Measurements from ENCODE around the gene SREBF1.

SREBF1 gene

DNA sequence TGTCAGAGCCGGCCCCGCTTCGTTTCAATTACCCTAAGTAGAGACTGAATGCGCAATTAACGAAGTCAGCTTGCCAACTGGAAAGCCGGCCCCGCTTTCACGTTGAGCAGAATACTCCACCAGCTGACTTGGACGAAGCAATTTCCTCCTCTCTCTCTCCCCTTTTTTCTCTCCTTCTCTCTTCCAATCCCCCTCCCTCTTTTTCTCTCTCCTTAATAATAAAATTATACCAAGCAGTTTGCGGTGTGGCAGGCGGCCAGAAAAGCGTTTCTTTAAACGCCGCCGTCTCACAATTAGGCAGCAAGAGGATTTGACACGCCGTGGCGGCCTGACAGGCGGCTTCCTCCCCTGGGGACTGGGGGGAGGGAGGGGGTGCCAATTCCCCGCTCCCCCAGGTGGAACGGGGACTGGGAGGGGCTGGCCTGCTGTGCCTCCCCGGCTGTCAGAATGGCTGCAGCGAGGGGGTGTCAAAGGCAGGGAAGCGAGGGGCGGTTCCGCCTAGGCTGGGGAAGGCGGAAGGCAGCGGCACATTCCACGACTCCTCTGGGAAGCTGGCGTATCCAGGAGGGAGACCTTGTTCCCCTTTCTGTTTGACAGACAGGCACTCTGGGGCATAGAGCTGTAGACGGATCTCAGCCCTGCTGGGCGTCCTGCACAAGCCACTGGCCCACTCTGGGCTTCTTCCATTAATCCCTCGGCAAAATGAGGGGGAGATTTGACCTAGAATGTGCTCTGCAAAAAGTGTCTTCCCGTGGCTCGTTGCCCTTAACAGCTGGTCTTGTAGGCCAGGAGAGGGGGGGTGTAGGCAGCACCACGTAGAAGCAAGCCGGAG is 52.7 kb downstream of the SREBF1 start:
- Histone ChIP-seq H4K20me1 (ENCODE audit: insufficient read depth, low read length, poor library complexity, severe bottlenecking) (peaks cover 65% of the 10 kb centered on the region), H3K27me3 (ENCODE audit: insufficient read depth, low read length, poor library complexity, severe bottlenecking) (no peaks in the 10 kb centered on the region), H3F3A (ENCODE audit: low read depth) (no peaks in the 10 kb centered on the region), H2AFZ (ENCODE audit: low read length) (no peak overlapping the region), H3K79me2 (ENCODE audit: insufficient read depth, low read length) (peaks cover 81% of the 10 kb centered on the region), H3K9ac (ENCODE audit: low read depth, low read length, poor library complexity, severe bottlenecking) (peak overlapping the region; percentile 80), H3K36me3 (ENCODE audit: insufficient read depth, low read length) (peaks cover under 1% of the 10 kb centered on the region; the same call in 1 of the 2 replicates), H3K4me1 (ENCODE audit: insufficient read depth, low read length, poor library complexity, severe bottlenecking) (peaks cover 40% of the 10 kb centered on the region), H3K9me2 (replicated peaks; ENCODE audit: low read depth, low read length) (no peaks in the 10 kb centered on the region), H3K9me3 (ENCODE audit: insufficient read depth, low read depth, low read length) (no peaks in the 10 kb centered on the region), H3K4me2 (ENCODE audit: low read depth, low read length, poor library complexity, severe bottlenecking) (peak overlapping the region; percentile 75), H3K4me3 (ENCODE audit: low read length, poor library complexity, severe bottlenecking) (peak overlapping the region; percentile 80)
- TF ChIP-seq, protein P1, sequence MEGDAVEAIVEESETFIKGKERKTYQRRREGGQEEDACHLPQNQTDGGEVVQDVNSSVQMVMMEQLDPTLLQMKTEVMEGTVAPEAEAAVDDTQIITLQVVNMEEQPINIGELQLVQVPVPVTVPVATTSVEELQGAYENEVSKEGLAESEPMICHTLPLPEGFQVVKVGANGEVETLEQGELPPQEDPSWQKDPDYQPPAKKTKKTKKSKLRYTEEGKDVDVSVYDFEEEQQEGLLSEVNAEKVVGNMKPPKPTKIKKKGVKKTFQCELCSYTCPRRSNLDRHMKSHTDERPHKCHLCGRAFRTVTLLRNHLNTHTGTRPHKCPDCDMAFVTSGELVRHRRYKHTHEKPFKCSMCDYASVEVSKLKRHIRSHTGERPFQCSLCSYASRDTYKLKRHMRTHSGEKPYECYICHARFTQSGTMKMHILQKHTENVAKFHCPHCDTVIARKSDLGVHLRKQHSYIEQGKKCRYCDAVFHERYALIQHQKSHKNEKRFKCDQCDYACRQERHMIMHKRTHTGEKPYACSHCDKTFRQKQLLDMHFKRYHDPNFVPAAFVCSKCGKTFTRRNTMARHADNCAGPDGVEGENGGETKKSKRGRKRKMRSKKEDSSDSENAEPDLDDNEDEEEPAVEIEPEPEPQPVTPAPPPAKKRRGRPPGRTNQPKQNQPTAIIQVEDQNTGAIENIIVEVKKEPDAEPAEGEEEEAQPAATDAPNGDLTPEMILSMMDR (conservative IDR thresholded peaks at IDR 0.05; ENCODE audit: low read length), result no peak
- TF ChIP-seq EZH2phosphoT487 (IDR thresholded peaks at IDR 0.05; ENCODE audit: borderline replicate concordance), result no peak

DNA sequence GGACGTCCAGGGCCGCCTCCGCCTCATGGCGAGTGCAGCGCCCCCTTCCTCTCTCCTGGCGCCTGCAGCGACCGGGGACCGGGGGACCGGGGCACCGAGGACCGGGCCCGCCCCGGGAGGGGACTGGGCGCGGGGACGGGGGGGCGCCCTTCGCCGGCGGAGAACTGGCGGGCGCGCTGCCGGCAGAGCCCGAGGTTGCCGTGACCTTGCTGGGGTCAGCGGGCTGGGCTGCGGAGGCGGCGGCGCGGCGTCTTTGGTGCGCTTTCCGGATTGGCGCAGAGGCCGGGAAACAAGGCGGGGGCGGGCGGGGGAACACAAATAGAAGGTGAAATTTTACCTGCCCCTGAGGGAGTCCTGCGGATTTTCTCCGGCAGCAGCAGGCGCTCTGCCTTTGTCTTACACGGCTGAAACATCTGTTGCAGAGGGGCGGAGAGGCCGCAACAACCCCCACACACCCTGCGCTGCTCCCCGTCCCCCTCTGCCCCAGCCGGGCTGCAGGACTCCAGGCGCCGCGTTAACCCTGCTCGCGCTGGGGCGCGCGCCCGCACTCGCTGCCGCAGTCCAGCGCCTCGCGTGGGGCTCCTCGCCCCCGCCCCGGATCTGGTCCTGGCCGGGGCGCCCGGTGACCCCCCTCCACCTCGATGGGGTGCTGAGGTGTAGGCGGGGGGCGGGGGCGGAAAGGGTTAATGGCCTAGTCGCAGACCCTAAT is 53.5 kb downstream of the SREBF1 start:
- H3K79me2 ChIP-seq (ENCODE audit: insufficient read depth, low read length), result peaks cover 81% of the 10 kb centered on the region
- no peaks in the 10 kb centered on the region for H3F3A ChIP-seq (ENCODE audit: low read depth)
- peak overlapping the region; percentile 59; the same call in 1 of the 2 replicates for H2AFZ ChIP-seq (ENCODE audit: low read length)
- peak overlapping the region; percentile 80 for H3K9ac ChIP-seq (ENCODE audit: low read depth, low read length, poor library complexity, severe bottlenecking)
- peaks cover 40% of the 10 kb centered on the region for H3K4me1 ChIP-seq (ENCODE audit: insufficient read depth, low read length, poor library complexity, severe bottlenecking)
- H3K4me2 ChIP-seq (ENCODE audit: low read depth, low read length, poor library complexity, severe bottlenecking), result peak overlapping the region; percentile 75
- no peak for TF ChIP-seq EZH2phosphoT487 (IDR thresholded peaks at IDR 0.05; ENCODE audit: borderline replicate concordance)
- TF ChIP-seq, protein P1 (conservative IDR thresholded peaks at IDR 0.05; ENCODE audit: low read length), result peak; percentile 48
- no peaks in the 10 kb centered on the region; the same call in 1 of the 2 replicates for H3K36me3 ChIP-seq (ENCODE audit: insufficient read depth, low read length)
- no peaks in the 10 kb centered on the region for H3K9me2 ChIP-seq (replicated peaks; ENCODE audit: low read depth, low read length)
- peaks cover 67% of the 10 kb centered on the region for H4K20me1 ChIP-seq (ENCODE audit: insufficient read depth, low read length, poor library complexity, severe bottlenecking)
- no peaks in the 10 kb centered on the region for H3K9me3 ChIP-seq (ENCODE audit: insufficient read depth, low read depth, low read length)
- H3K4me3 ChIP-seq (ENCODE audit: low read length, poor library complexity, severe bottlenecking), result peak overlapping the region; percentile 80
- no peaks in the 10 kb centered on the region for H3K27me3 ChIP-seq (ENCODE audit: insufficient read depth, low read length, poor library complexity, severe bottlenecking)

- Histone ChIP-seq H3K4me3 (ENCODE audit: low read length, poor library complexity, severe bottlenecking) (peak overlapping the region; percentile 80), H3K4me1 (ENCODE audit: insufficient read depth, low read length, poor library complexity, severe bottlenecking) (peaks cover 40% of the 10 kb centered on the region), H3K9ac (ENCODE audit: low read depth, low read length, poor library complexity, severe bottlenecking) (peak overlapping the region; percentile 80), H3K27me3 (ENCODE audit: insufficient read depth, low read length, poor library complexity, severe bottlenecking) (no peaks in the 10 kb centered on the region), H2AFZ (ENCODE audit: low read length) (peak overlapping the region; percentile 59; the same call in 1 of the 2 replicates), H3K9me2 (replicated peaks; ENCODE audit: low read depth, low read length) (no peaks in the 10 kb centered on the region), H3K79me2 (ENCODE audit: insufficient read depth, low read length) (peaks cover 81% of the 10 kb centered on the region), H3K36me3 (ENCODE audit: insufficient read depth, low read length) (no peaks in the 10 kb centered on the region; the same call in 1 of the 2 replicates), H3K4me2 (ENCODE audit: low read depth, low read length, poor library complexity, severe bottlenecking) (peak overlapping the region; percentile 75), H3K9me3 (ENCODE audit: insufficient read depth, low read depth, low read length) (no peaks in the 10 kb centered on the region), H3F3A (ENCODE audit: low read depth) (no peaks in the 10 kb centered on the region), H4K20me1 (ENCODE audit: insufficient read depth, low read length, poor library complexity, severe bottlenecking) (peaks cover 68% of the 10 kb centered on the region)
- TF ChIP-seq, protein P1 (conservative IDR thresholded peaks at IDR 0.05; ENCODE audit: low read length), result no peak
- TF ChIP-seq EZH2phosphoT487 (IDR thresholded peaks at IDR 0.05; ENCODE audit: borderline replicate concordance), result no peak
These were observed 54.2 kb downstream of the SREBF1 start for GRCh38 chr17:17782523-17783115.
